GM12873 (cell line): ENCODE data around the gene UBTF.

Experiments
- TF ChIP-seq, protein P1 (sequence below): IDR thresholded peaks from 2 replicates; pipeline ENCODE4 v1.5.1; 2012; ENCODE audit warnings: low read depth, mild to moderate bottlenecking, moderate library complexity, low read length, control low read depth; ENCODE audit not compliant: insufficient read depth; ENCODE audit errors: missing control alignments

Gene UBTF

DNA sequence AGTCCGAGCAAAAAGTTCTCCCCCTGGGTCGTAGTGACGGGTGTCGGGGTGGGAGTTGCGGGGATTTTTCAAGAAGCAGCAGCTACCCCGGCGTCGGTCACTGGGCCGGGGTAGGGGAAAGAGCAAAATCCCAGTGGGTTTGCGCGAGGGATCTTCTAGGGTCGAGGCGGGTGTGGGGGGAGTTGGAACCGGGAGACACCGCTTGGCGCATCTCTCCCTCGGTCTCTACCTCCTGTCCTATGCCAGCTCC lies 2.3 kb upstream of the UBTF start:
- TF ChIP-seq, protein P1, sequence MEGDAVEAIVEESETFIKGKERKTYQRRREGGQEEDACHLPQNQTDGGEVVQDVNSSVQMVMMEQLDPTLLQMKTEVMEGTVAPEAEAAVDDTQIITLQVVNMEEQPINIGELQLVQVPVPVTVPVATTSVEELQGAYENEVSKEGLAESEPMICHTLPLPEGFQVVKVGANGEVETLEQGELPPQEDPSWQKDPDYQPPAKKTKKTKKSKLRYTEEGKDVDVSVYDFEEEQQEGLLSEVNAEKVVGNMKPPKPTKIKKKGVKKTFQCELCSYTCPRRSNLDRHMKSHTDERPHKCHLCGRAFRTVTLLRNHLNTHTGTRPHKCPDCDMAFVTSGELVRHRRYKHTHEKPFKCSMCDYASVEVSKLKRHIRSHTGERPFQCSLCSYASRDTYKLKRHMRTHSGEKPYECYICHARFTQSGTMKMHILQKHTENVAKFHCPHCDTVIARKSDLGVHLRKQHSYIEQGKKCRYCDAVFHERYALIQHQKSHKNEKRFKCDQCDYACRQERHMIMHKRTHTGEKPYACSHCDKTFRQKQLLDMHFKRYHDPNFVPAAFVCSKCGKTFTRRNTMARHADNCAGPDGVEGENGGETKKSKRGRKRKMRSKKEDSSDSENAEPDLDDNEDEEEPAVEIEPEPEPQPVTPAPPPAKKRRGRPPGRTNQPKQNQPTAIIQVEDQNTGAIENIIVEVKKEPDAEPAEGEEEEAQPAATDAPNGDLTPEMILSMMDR: no peak

DNA sequence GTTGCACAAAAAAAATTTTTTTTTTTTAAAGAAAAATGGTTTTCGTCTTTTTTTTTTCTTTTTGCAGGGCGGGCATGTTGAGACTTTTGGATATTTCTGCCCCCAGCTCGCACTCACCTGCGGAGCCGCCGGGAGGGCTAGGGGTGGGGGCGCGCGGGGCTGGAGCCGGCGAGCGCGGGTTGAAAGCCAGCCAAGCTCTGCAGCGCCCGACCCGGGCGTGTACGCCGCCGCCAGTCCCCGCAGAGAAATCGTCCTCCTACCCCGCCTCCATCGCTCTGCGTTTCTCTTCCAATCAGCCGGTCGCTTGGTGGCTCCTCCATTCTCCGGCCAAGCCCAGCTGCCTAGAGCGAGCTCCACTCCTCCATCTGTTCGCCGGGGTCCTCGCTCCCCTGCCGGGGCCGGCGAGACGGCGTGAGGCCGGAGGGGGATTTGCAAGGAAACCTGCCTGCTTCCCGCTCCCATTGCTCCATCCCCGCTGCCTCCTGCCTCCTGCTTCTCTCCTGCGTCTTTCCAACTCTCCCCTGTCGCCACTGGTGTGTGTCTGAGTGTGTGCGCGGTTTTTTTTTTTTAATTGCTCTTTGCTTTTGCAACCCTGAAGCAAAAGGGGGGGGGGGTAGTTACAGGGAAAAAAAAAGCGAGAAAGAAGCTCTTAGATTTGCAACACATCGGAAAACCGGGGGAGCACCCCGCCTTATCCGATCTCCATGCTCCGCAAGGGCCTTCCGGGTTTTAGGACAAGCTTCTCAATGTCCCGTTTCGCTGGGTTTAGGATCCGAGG lies 1.8 kb upstream of the UBTF start:
- TF ChIP-seq, protein P1: no peak

DNA sequence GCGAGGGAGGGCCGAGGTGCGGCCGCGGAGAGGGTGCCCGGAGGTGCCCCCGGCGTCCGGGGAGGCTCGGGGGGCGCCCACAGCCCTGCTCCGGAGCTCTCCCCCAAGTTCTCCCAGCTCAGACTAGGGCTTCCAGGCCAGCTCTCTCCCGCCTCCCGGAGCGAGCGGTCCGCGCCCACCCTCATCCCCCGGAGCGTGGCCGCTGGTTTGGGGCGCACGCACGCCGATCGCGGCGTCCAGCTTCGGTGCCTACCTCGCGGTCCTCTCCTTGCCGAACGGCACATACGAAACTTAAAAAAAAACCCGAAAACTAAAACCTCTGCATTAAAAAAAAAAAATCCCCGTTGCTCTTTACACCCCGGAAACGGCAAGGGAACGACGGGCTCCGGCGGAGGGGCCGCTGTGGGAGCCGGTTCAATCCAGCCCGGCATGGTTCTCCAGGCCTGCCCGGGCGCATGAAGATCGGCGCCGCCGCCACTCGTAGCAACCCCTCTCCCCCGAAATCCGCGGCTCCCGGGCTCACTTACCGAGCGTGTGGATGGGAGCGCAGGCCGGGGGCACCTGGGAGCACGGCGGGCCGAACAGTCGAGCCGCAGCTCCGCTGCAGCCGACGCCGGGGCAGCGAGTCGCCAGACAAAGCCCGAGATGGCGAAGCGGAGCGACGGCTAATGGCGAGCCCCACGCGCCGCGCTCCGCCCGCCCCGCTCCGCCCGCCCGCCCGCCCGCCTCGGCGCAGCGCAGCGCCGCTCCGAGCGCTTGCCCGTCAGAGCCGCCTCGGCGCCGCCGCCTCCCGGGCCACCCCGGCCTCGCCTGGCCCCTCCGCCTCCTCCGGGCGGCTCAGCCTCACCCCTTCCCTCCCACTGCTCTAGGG lies 973 bp upstream of the UBTF start:
- TF ChIP-seq, protein P1: no peak

DNA sequence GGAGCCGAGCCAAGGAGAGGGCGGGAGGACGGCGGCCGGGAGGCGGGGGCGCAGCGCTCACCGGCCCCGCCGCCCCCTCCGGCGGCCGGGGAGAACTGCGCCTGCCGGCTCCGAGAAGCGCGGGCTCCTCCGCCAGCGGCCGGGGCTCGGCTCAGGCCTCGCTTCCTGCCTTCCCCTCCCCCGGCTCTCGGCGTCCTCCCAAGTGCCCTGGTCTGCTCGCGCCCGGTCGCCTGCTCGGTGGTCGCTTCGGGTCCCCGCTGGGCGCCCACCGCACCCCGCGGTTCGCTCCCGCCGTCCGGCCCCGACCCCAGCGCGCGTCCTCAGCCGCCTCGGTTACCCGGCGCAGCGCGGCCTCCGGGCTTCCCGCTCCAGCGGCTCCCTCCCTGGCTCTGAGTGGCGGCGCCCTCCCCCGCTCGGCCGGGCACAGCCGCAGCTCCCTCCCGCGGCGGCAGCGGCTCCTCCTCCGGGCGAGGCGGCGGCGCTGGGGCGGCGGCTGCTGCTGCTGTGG lies 313 bp downstream of the UBTF start:
- TF ChIP-seq, protein P1: peak; percentile 54

DNA sequence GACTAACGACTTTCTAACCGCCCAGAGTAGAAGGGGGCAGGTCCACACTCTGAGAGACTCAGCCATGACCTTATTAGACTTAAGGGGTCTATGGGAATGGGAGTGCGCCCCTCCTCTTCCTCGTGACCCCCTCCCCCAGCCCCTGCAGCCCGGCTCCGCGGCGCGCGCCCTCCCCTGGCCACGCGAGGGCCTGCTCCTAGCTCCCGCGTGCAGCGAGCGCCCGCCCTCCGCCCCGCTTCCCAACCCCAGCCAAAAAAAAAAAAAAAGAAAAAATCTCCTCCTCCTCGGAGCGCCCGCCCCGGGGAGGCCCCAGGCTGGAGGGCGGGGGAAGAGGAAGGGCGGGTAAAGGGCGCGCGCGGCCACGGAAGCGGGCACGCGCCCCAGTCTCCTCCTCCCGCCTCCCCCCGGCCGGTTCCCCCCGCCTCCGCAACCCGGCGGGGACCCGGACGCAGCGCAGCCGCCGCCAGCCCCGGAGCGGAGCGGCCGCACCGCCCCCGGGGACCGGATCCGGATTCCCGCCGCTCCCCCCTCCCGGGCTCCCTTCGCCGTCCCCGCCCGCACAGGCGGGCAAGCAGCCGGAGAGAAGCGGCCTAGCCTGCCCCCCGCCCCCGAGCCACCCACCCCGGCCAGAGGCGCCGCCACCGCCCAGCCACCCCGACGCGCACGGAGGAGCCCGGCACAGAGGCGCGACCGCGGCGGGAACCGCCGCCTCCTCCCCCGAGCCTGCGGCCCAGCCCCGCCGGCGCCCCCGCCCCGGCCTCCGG lies 949 bp downstream of the UBTF start:
- TF ChIP-seq, protein P1: peak; percentile 59

DNA sequence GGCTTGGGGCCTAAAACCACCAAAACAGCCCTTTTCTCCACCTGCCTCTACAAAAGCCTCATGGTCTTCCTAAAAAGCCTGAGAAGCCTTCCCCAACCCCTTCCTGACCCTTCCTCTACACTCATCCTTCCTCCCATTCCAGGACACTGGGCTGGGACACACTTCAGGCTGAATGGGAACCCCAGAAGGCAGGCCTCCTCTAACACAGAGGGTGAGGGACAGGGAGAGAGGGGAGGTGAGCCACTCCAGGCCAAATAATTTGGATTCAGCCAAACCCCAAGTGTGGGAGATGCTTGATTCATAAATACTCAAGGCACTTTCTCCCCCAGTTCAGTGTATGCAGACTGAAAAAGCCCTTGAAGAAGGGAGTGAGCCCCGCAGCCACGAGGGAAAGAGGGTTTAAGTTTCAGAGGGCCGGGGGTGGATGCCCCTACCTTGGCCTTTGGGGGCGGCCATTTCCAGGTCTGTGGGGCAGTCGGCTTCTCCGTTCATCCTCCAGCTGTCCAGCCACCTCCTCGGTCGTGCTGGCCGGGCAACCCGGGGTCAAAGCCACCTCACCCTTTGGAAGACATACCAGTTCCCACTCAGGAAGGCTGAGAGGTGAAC lies 1.6 kb downstream of the UBTF start:
- TF ChIP-seq, protein P1: no peak

DNA sequence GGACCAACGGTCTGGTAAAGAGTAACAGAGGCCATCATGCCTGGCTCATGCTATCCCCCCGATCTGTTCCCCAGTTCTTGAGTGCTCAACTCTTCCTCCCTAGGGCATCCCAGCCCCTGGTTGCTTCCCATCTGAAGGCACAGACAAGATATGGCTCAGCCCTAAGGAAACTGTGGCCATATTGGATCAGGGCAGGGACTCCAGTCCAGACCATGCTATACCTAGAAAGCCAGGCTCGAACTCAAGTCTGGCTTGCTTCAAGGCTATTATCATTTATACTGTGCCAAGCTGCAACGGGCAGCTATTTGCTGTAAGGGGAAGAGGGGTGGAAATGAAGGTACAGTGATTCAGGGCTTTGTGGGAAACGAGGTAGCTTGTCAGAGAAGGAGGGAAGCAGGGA lies 2.8 kb downstream of the UBTF start:
- TF ChIP-seq, protein P1: no peak
